HepG2 (cell line): Measurements from ENCODE around the gene SAP30. TPM values are rescaled to one million over a fixed set of nuclear protein-coding genes. Genes with fewer than 3 reads are reported as not detected.
A peak's percentile ranks its signal among the peaks of the same experiment; 100 is the strongest.

ENCODE experiments used
- ATAC-seq: fragments of 200-7000 bp; cut with Tn5 transposase; 3 replicates; pipeline ENCODE4 v1.9.1; 2020; ENCODE audit warnings: mild to moderate bottlenecking, moderate library complexity
- BruUV-seq: library from RNA; stranded (reverse); fragments of 400-500 nt; replicated peaks from 2 replicates; lab custom pipeline; 2021; lab: Mats Ljungman, UMichigan
- CTCF ChIA-PET: fragments of 300-600 bp; formaldehyde crosslinking; extraction: SDS; loops from one replicate; lab custom pipeline; 2021; ENCODE audit warnings: low total read pairs, inconsistent platforms, low intra/inter-chr PET ratio; lab: Yijun Ruan, JAX
- POLR2A ChIA-PET: fragments of 350-600 bp; sonication (Branson Sonifier 250); formaldehyde crosslinking; loops from one replicate; lab custom pipeline; 2020; ENCODE audit warnings: antibody characterized with exemption, inconsistent platforms; lab: Yijun Ruan, JAX
- DNase-seq: peaks from one replicate; pipeline ENCODE4 v3.0.0-alpha.2; 2015; ENCODE audit warnings: low spot score
- FAIRE-seq: peaks from 3 replicates; lab custom pipeline; 2011; peaks lifted over from hg19 to GRCh38; lab: Jason Lieb, UNC
- H2AFZ ChIP-seq: one replicate; pipeline ENCODE4 v1.6.1; 2011; ENCODE audit warnings: low read length, inconsistent platforms
- H3K27ac ChIP-seq: fragments of 300-600 bp; 3 replicates; pipeline ENCODE4 v1.8.0; 2011; ENCODE audit warnings: mixed run types, mild to moderate bottlenecking, mixed read lengths, low read length, inconsistent platforms; ENCODE audit not compliant: insufficient read depth; ENCODE audit errors: extremely low read length
- H3K27me3 ChIP-seq, 2 experiments: fragments of 200-600 bp in 1 of 2; 2 replicates in 1 of 2; 3 replicates in 1 of 2; pipeline versions ENCODE4 v1.6.0 to v1.8.0; 2011; ENCODE audit warnings: low read length in 2 of 2, mild to moderate bottlenecking in 2 of 2, moderate library complexity in 2 of 2, inconsistent platforms in 1 of 2; ENCODE audit not compliant: insufficient read depth in 2 of 2, control insufficient read depth in 1 of 2
- H3K36me3 ChIP-seq, 2 experiments: fragments of 200-600 bp in 1 of 2; replicated peaks in 1 of 2; 2 replicates in 1 of 2; 3 replicates in 1 of 2; pipeline versions ENCODE4 v1.5.1 to v1.8.0; 2011; ENCODE audit warnings: low read length in 2 of 2, inconsistent platforms in 1 of 2; ENCODE audit not compliant: insufficient read depth in 2 of 2, control insufficient read depth in 1 of 2
- H3K4me1 ChIP-seq: 2 replicates; pipeline ENCODE4 v1.5.1; 2012; ENCODE audit warnings: low read length, inconsistent platforms; ENCODE audit not compliant: insufficient read depth
- H3K4me2 ChIP-seq: 2 replicates; pipeline ENCODE4 v1.6.0; 2011; ENCODE audit warnings: low read depth, low read length, inconsistent platforms
- H3K4me3 ChIP-seq, 3 experiments: fragments of 200-600 bp in 1 of 3; sonication (generic), shearing (Covaris generic) in 1 of 3; replicated peaks in 1 of 3; 2 replicates each; pipeline ENCODE4 v1.5.1; 2011 to 2016; ENCODE audit warnings: low read length in 3 of 3, inconsistent platforms in 2 of 3, low read depth in 2 of 3, mild to moderate bottlenecking in 2 of 3, control low read depth in 1 of 3, mixed read lengths in 1 of 3; ENCODE audit not compliant: insufficient read depth in 1 of 3
- H3K79me2 ChIP-seq: one replicate; pipeline ENCODE4 v1.6.1; 2011; ENCODE audit warnings: low read length, inconsistent platforms; ENCODE audit not compliant: insufficient read depth
- H3K9ac ChIP-seq: 2 replicates; pipeline ENCODE4 v1.6.0; 2011; ENCODE audit warnings: mild to moderate bottlenecking, low read depth, low read length, inconsistent platforms; ENCODE audit not compliant: insufficient read depth
- H3K9me3 ChIP-seq: 2 replicates; pipeline ENCODE4 v1.5.1; 2012; ENCODE audit warnings: mild to moderate bottlenecking, low read length
- H4K20me1 ChIP-seq: 2 replicates; pipeline ENCODE4 v1.6.0; 2011; ENCODE audit warnings: inconsistent platforms, mild to moderate bottlenecking, low read length, moderate library complexity; ENCODE audit not compliant: insufficient read depth
- ETS1 ChIP-seq: sonication (generic); formaldehyde crosslinking; IDR thresholded peaks from 2 replicates; pipeline ENCODE4 v1.4.0; 2020; ENCODE audit warnings: missing genetic modification reagents
- EZH2 ChIP-seq: conservative IDR thresholded peaks from 2 replicates; pipeline ENCODE4 v1.6.1; 2012; ENCODE audit warnings: mild to moderate bottlenecking, low read depth, low read length, moderate library complexity
- HDAC2 ChIP-seq: sonication (generic); formaldehyde crosslinking; IDR thresholded peaks from 2 replicates; pipeline ENCODE4 v1.4.0; 2020; ENCODE audit warnings: missing genetic modification reagents
- HMGA1 ChIP-seq: sonication (generic); formaldehyde crosslinking; conservative IDR thresholded peaks from 2 replicates; pipeline ENCODE4 v1.4.0; 2020; ENCODE audit warnings: missing genetic modification reagents
- HNRNPLL ChIP-seq: fragments of 200-400 bp; formaldehyde crosslinking; IDR thresholded peaks from 2 replicates; pipeline ENCODE4 v1.6.1; 2017; ENCODE audit warnings: mild to moderate bottlenecking, low read depth, low read length; ENCODE audit not compliant: poor library complexity, severe bottlenecking
- HOXA9 ChIP-seq: sonication (generic); formaldehyde crosslinking; IDR thresholded peaks from 2 replicates; pipeline ENCODE4 v1.8.1; 2022; ENCODE audit warnings: missing genetic modification reagents, mild to moderate bottlenecking, moderate library complexity, borderline replicate concordance
- IRF9 ChIP-seq: sonication (generic); formaldehyde crosslinking; IDR thresholded peaks from 2 replicates; pipeline ENCODE4 v1.8.0; 2022; ENCODE audit warnings: missing genetic modification reagents, mild to moderate bottlenecking, borderline replicate concordance
- PBX2 ChIP-seq: IDR thresholded peaks from 2 replicates; pipeline ENCODE4 v1.6.1; 2016; ENCODE audit warnings: control low read depth
- POGK ChIP-seq: sonication (generic); formaldehyde crosslinking; conservative IDR thresholded peaks from 2 replicates; pipeline ENCODE4 v1.8.0; 2022; ENCODE audit warnings: mild to moderate bottlenecking, moderate library complexity, missing genetic modification reagents
- SRSF4 ChIP-seq: fragments of 200-400 bp; formaldehyde crosslinking; IDR thresholded peaks from one replicate; pipeline ENCODE4 v1.6.1; 2018; ENCODE audit warnings: mild to moderate bottlenecking, low read depth, low read length, moderate library complexity; ENCODE audit not compliant: poor library complexity, severe bottlenecking
- ZNF124 ChIP-seq: sonication (generic); formaldehyde crosslinking; IDR thresholded peaks from 2 replicates; pipeline ENCODE4 v1.4.0; 2020; ENCODE audit warnings: missing genetic modification reagents
- ZNF350 ChIP-seq: sonication (generic); formaldehyde crosslinking; IDR thresholded peaks from 2 replicates; pipeline ENCODE4 v1.4.0; 2020; ENCODE audit warnings: mild to moderate bottlenecking, low read depth, missing genetic modification reagents, borderline replicate concordance
- ZNF598 ChIP-seq: sonication (generic); formaldehyde crosslinking; IDR thresholded peaks from 2 replicates; pipeline ENCODE4 v1.5.1; 2020; ENCODE audit warnings: mild to moderate bottlenecking, missing genetic modification reagents, borderline replicate concordance
- WGBS: methylation state at CpG from one replicate; pipeline ENCODE4 v1.1.6; 2017; ENCODE audit warnings: low lambda C conversion rate; 5-methylcytosine and 5-hydroxymethylcytosine counted together
- in situ Hi-C: cut with HindIII; loops from 2 replicates; pipeline ENCODE4 v1.10.0; 2017; ENCODE audit warnings: low pct_unique_long_range_greater_than_20kb; ENCODE audit not compliant: extremely low pct_ligation_motif_present
- intact Hi-C: fragments of 100-400 bp; cut with micrococcal nuclease; formaldehyde crosslinking; loops from one replicate; pipeline ENCODE4 v1.10.0; 2022; ENCODE audit not compliant: unreplicated experiment
- polyA plus RNA-seq, 8 experiments: library from polyadenylated mRNA; depleted of rRNA in 3 of 8; stranded (reverse) in 7 of 8; unstranded in 1 of 8; fragments of >200 nt; fragmentation: Illumina TruSeq in 4 of 8; extraction: Trizol in 4 of 8; gene quantifications; 2 replicates each; pipeline versions ENCODE4 v1.2.1 to v1.2.3, GENCODE V29; 2011 to 2016; ENCODE audit warnings: low read depth in 4 of 8, missing spikeins in 1 of 8, mixed read lengths in 1 of 8; ENCODE audit not compliant: insufficient read depth in 1 of 8
- total RNA-seq, 5 experiments: library from RNA; depleted of rRNA; stranded (reverse); fragments of >200 nt; fragmentation: Illumina TruSeq; extraction: Trizol; gene quantifications; 2 replicates each; pipeline ENCODE4 v1.2.3, GENCODE V29; 2016; ENCODE audit warnings: low read depth in 1 of 5

The SAP30 gene
- total and polyA plus RNA-seq, 2 of the 13 experiments (the other 11 are each of a cell fraction or from before 2014, with no cell fraction given) = 14.2 to 25.1 TPM

- TF ChIP-seq HMGA1 (CRISPR knock-in tag) = no peak
- peak; percentile 74; the same call in 1 of the 2 replicates for TF ChIP-seq IRF9 (CRISPR knock-in tag)
- TF ChIP-seq PBX2 = no peak
- no peak for TF ChIP-seq ZNF598 (CRISPR knock-in tag)
- TF ChIP-seq, all 625 proteins: peak for 285
Measured at GRCh38 chr4:173334085-173334890, 36.5 kb upstream of the SAP30 start, which contains the start of gene HMGB2 (continued).

- H3K27me3 ChIP-seq = no peaks in the 10 kb centered on the region; a peak in 2 of 5 replicates
- ATAC-seq (peak; percentile 80), FAIRE-seq (peak; percentile 30), DNase-seq (peak; percentile 83)
- TSS peak; percentile 82 for BruUV-seq
- peak overlapping the region; percentile 99 for H3K27ac ChIP-seq
- intact Hi-C loops (loop anchor here (1.0 kb wide), 1 partner anchor 35 kb away; the partner anchor contains the start of gene SAP30), in situ Hi-C loops (loop anchor here (5.0 kb wide), 1 partner anchor 37 kb away; the partner anchor contains the start of gene SAP30)
- peaks cover 0 to 13% of the 10 kb centered on the region in 2 experiments; a peak in 2 of 5 replicates for H3K36me3 ChIP-seq
- H3K9ac ChIP-seq = peak overlapping the region; percentile 87
- peaks cover 3% of the 10 kb centered on the region; the same call in 1 of the 2 replicates for H4K20me1 ChIP-seq
- H3K4me3 ChIP-seq = peak overlapping the region; percentile 73 to 89 (median 77)
- H3K4me1 ChIP-seq = peaks cover 23% of the 10 kb centered on the region
- H3K79me2 ChIP-seq = peaks cover 20% of the 10 kb centered on the region
- H3K9me3 ChIP-seq = no peaks in the 10 kb centered on the region
- WGBS = 4% methylated on average over 32 of the region's 52 CpGs
- CTCF ChIA-PET = no interaction called here
- peak overlapping the region; percentile 90 for H2AFZ ChIP-seq
- H3K4me2 ChIP-seq = peak overlapping the region; percentile 77
- POLR2A ChIA-PET = interaction anchor here (0.8 to 3.4 kb wide), 8 partner anchors 10 to 40 kb away, joined by 3 to 109 read pairs (median 4); partner anchors contain the start of gene SAP30
- TF ChIP-seq EZH2 = no peak
- peak; percentile 11; the same call in 1 of the 2 replicates for TF ChIP-seq HOXA9 (CRISPR knock-in tag)
- no peak for TF ChIP-seq HDAC2
- no peak for TF ChIP-seq ZNF350 (CRISPR knock-in tag)
- TF ChIP-seq HNRNPLL = peak; percentile 70
- TF ChIP-seq POGK (CRISPR knock-in tag) = no peak
- TF ChIP-seq ZNF124 = no peak
- no peak for TF ChIP-seq ETS1 (CRISPR knock-in tag)
- no peak for TF ChIP-seq SRSF4
Measured at GRCh38 chr4:173334891-173335752, 35.6 kb upstream of the SAP30 start.
